K562 (cell line): Measurements from ENCODE around the gene CD34. TPM values are rescaled to one million over a fixed set of nuclear protein-coding genes. Genes with fewer than 3 reads are reported as not detected.
A peak's percentile ranks its signal among the peaks of the same experiment; 100 is the strongest.

ENCODE experiments used
- ATAC-seq: fragments of 200-7000 bp; cut with Tn5 transposase; 3 replicates; pipeline ENCODE4 v1.9.1; 2020; ENCODE audit warnings: moderate library complexity
- BruUV-seq: library from RNA; stranded (reverse); fragments of 400-500 nt; replicated peaks from 2 replicates; lab custom pipeline; 2021; lab: Mats Ljungman, UMichigan
- CTCF ChIA-PET: fragments of 300-600 bp; formaldehyde crosslinking; extraction: SDS; loops from one replicate; lab custom pipeline; 2021; ENCODE audit warnings: low intra/inter-chr PET ratio; lab: Yijun Ruan, JAX
- POLR2A ChIA-PET: fragments of 300-600, 350-650 bp; sonication (Branson Sonifier 250); formaldehyde crosslinking; extraction: SDS; loops from one replicate; lab custom pipeline; 2021; ENCODE audit warnings: antibody characterized with exemption, inconsistent platforms; lab: Yijun Ruan, JAX
- DNase-seq, 4 experiments: peaks; one replicate each; pipeline versions ENCODE4 v3.0.0 to v3.0.0-alpha.2; 2011 to 2018; ENCODE audit warnings: low spot score in 3 of 4, mixed read lengths in 3 of 4; ENCODE audit errors: extremely low read depth in 1 of 4
- FAIRE-seq: peaks from 2 replicates; lab custom pipeline; 2011; peaks lifted over from hg19 to GRCh38; lab: Jason Lieb, UNC
- H2AFZ ChIP-seq: 2 replicates; pipeline ENCODE4 v1.6.0; 2011; ENCODE audit warnings: low read depth, low read length, control low read depth, inconsistent platforms
- H3K27ac ChIP-seq: fragments of 200-600 bp; 3 replicates; pipeline ENCODE4 v1.8.0; 2011; ENCODE audit warnings: low read depth, mild to moderate bottlenecking, control low read depth, inconsistent platforms, low read length, moderate library complexity, mixed read lengths; ENCODE audit errors: extremely low read depth
- H3K27me3 ChIP-seq, 2 experiments: fragments of 300-600 bp in 1 of 2; 2 replicates in 1 of 2; 3 replicates in 1 of 2; pipeline versions ENCODE4 v1.6.0 to v1.8.0; 2011; ENCODE audit warnings: inconsistent platforms in 2 of 2, low read length in 2 of 2, mild to moderate bottlenecking in 1 of 2, mixed read lengths in 1 of 2, moderate library complexity in 1 of 2; ENCODE audit not compliant: control insufficient read depth in 2 of 2, insufficient read depth in 2 of 2
- H3K36me3 ChIP-seq: fragments of 300-600 bp; 3 replicates; pipeline ENCODE4 v1.8.0; 2011; ENCODE audit warnings: mild to moderate bottlenecking, low read length, inconsistent platforms; ENCODE audit not compliant: control insufficient read depth, insufficient read depth
- H3K4me1 ChIP-seq, 2 experiments: fragments of 200-600 bp in 1 of 2; replicated peaks in 1 of 2; 2 replicates in 1 of 2; 3 replicates in 1 of 2; pipeline versions ENCODE4 v1.5.1 to v1.8.0; 2011; ENCODE audit warnings: inconsistent platforms in 2 of 2, low read length in 2 of 2, mild to moderate bottlenecking in 1 of 2, mixed read lengths in 1 of 2, moderate library complexity in 1 of 2; ENCODE audit not compliant: control insufficient read depth in 2 of 2, insufficient read depth in 2 of 2
- H3K4me2 ChIP-seq: 2 replicates; pipeline ENCODE4 v1.6.1; 2011; ENCODE audit warnings: low read length, control low read depth, inconsistent platforms, mixed read lengths; ENCODE audit not compliant: insufficient read depth
- H3K4me3 ChIP-seq: fragments of 200-600 bp; sonication (generic), shearing (Covaris generic); 2 replicates; pipeline ENCODE4 v1.5.1; 2016; ENCODE audit warnings: control low read depth, inconsistent platforms
- H3K79me2 ChIP-seq: fragments of 200-600 bp; 3 replicates; pipeline ENCODE4 v1.8.0; 2011; ENCODE audit warnings: low read length, inconsistent platforms; ENCODE audit not compliant: control insufficient read depth, insufficient read depth
- H3K9ac ChIP-seq, 2 experiments: 2 replicates each; pipeline versions ENCODE4 v1.6.0 to v1.6.1; 2011; ENCODE audit warnings: low read depth in 2 of 2, low read length in 2 of 2, control low read depth in 1 of 2, inconsistent platforms in 1 of 2, mild to moderate bottlenecking in 1 of 2, mixed read lengths in 1 of 2; ENCODE audit not compliant: insufficient read depth in 1 of 2
- H3K9me1 ChIP-seq: one replicate; pipeline ENCODE4 v1.6.0; 2011; ENCODE audit warnings: inconsistent platforms, mild to moderate bottlenecking, low read length, moderate library complexity; ENCODE audit not compliant: control insufficient read depth, insufficient read depth
- H3K9me3 ChIP-seq: replicated peaks from 2 replicates; pipeline ENCODE4 v1.5.1; 2011; ENCODE audit warnings: low read depth, low read length, inconsistent platforms; ENCODE audit not compliant: control insufficient read depth, insufficient read depth
- H4K20me1 ChIP-seq: replicated peaks from 2 replicates; pipeline ENCODE4 v1.6.1; 2011; ENCODE audit warnings: low read length, inconsistent platforms, mixed read lengths; ENCODE audit not compliant: control insufficient read depth, insufficient read depth
- CEBPB ChIP-seq: fragments of 450-650 bp; IDR thresholded peaks from 2 replicates; pipeline ENCODE4 v1.6.1; 2016; ENCODE audit warnings: missing genetic modification characterization, missing compliant biosample characterization
- CEBPG ChIP-seq, 3 experiments: fragments of 200-800 bp in 1 of 3; sonication (Bioruptor generic) in 1 of 3; sonication (generic) in 1 of 3; formaldehyde crosslinking in 1 of 3; IDR thresholded peaks in 2 of 3; conservative IDR thresholded peaks in 1 of 3; 2 replicates each; pipeline versions ENCODE4 v1.6.1 to v1.8.0; 2016 to 2022; ENCODE audit warnings: missing compliant biosample characterization in 2 of 3, missing genetic modification characterization in 2 of 3, mild to moderate bottlenecking in 1 of 3, missing genetic modification reagents in 1 of 3
- KDM4B ChIP-seq, 2 experiments: fragments of 450-650 bp in 1 of 2; sonication (generic) in 1 of 2; IDR thresholded peaks; 2 replicates each; pipeline ENCODE4 v1.6.1; 2016 to 2017; ENCODE audit warnings: borderline replicate concordance in 2 of 2, antibody characterized with exemption in 1 of 2, low read depth in 1 of 2, mild to moderate bottlenecking in 1 of 2
- MCM3 ChIP-seq: fragments of 450-650 bp; IDR thresholded peaks from 2 replicates; pipeline ENCODE4 v1.6.1; 2016
- PRMT5 ChIP-seq: sonication (generic); formaldehyde crosslinking; IDR thresholded peaks from 2 replicates; pipeline ENCODE4 v1.5.0; 2020; ENCODE audit warnings: missing genetic modification reagents
- TAF1 ChIP-seq: IDR thresholded peaks from 2 replicates; pipeline ENCODE4 v1.6.1; 2011; ENCODE audit warnings: mild to moderate bottlenecking, low read length, moderate library complexity; ENCODE audit not compliant: insufficient read depth, control insufficient read depth, severe bottlenecking; ENCODE audit errors: extremely low read depth
- WGBS: fragments of 100-300 bp; shearing (Covaris generic); methylation state at CpG from one replicate; pipeline ENCODE4 v1.1.6; 2016; ENCODE audit warnings: low coverage, mixed read lengths; ENCODE audit not compliant: insufficient coverage; ENCODE audit errors: missing lambda C conversion rate; 5-methylcytosine and 5-hydroxymethylcytosine counted together
- in situ Hi-C: fragments of 300-500 bp; cut with MboI; formaldehyde crosslinking; loops from 4 replicates; pipeline ENCODE4 v1.15.0; 2018; ENCODE audit warnings: inconsistent platforms, mixed read lengths
- intact Hi-C: fragments of 100-400 bp; cut with micrococcal nuclease; formaldehyde crosslinking; loops from 2 replicates; pipeline ENCODE4 v1.14.2; 2022
- polyA plus RNA-seq, 8 experiments: library from polyadenylated mRNA; depleted of rRNA in 4 of 8; stranded (reverse) in 5 of 8; unstranded in 3 of 8; fragments of >200 nt; fragmentation: Nextera tagmentation in 2 of 8; fragmentation: Illumina TruSeq in 1 of 8; extraction: Ambion mirVana in 2 of 8; extraction: Trizol in 1 of 8; gene quantifications; 2 replicates each; pipeline versions ENCODE4 v1.2.1 to v1.2.3, GENCODE V29; 2011 to 2014; ENCODE audit warnings: inconsistent platforms in 1 of 8, missing spikeins in 1 of 8
- total RNA-seq, 7 experiments: library from RNA; depleted of rRNA in 6 of 7; stranded (reverse); fragments of >200 nt in 6 of 7; fragmentation: Illumina TruSeq in 2 of 7; extraction: Trizol in 2 of 7; gene quantifications; 2 replicates each; pipeline versions ENCODE4 v1.2.1 to v1.2.3, GENCODE V29; 2011 to 2021; ENCODE audit warnings: low replicate concordance in 1 of 7

CD34 gene
- total and polyA plus RNA-seq, 9 of the 15 experiments (the other 6 are each of a cell fraction or from before 2014, with no cell fraction given): not detected

GRCh38 chr1:207951652-207952051 lies 40.7 kb upstream of the CD34 start:
- no peaks in the 10 kb centered on the region for H4K20me1 ChIP-seq
- no TSS peak for BruUV-seq
- in situ Hi-C loops: no loop called here
- FAIRE-seq: no peak
- no peak overlapping the region for H3K4me2 ChIP-seq
- TF ChIP-seq CEBPB (tag) (peak; percentile 84), MCM3 (no peak), PRMT5 (CRISPR knock-in tag) (no peak), KDM4B (IDR thresholded peaks at IDR 0.05; ENCODE audit: borderline replicate concordance in 2 of 2, low read depth in 1 of 2) (no peak), TAF1 (no peak), CEBPG (CRISPR knock-in tag; IDR thresholded peaks at IDR 0.05) (no peak), CEBPG (tag; conservative IDR thresholded peaks at IDR 0.05 in 1 of 2, IDR thresholded peaks at IDR 0.05 in 1 of 2) (peak; percentile 63 to 65)
- no peaks in the 10 kb centered on the region for H3K4me1 ChIP-seq
- no peak overlapping the region for H2AFZ ChIP-seq
- no peak for DNase-seq
- H3K9ac ChIP-seq: no peak overlapping the region
- H3K27ac ChIP-seq: no peak overlapping the region
- no peak for ATAC-seq
- no peak overlapping the region for H3K4me3 ChIP-seq
- no peaks in the 10 kb centered on the region for H3K79me2 ChIP-seq
- no peaks in the 10 kb centered on the region for H3K9me1 ChIP-seq
- H3K27me3 ChIP-seq: peaks cover 11 to 16% of the 10 kb centered on the region in 2 experiments
- no peaks in the 10 kb centered on the region for H3K9me3 ChIP-seq
- intact Hi-C loops: no loop called here
- no peaks in the 10 kb centered on the region for H3K36me3 ChIP-seq
- POLR2A ChIA-PET: interaction anchor here (1.1 to 1.4 kb wide), 2 partner anchors 27 to 30 kb away, joined by 3 to 4 read pairs; no protein-coding TSS in a partner anchor
- 0% methylated on average over 3 of the region's 3 CpGs for WGBS
- CTCF ChIA-PET: no interaction called here
